GM19463 (cell line): ENCODE measurements around the gene MYCBP2.
A peak's percentile ranks its signal among the peaks of the same experiment; 100 is the strongest.
"Not testable (repeated sequence)": the region's sequence is repeated elsewhere in the genome, so short reads cannot be mapped to it uniquely, and the experiment has no call there.

Experiments used
- ATAC-seq: cut with Tn5 transposase; IDR thresholded peaks from one replicate; pipeline ENCODE4 v1.9.1; 2021; ENCODE audit warnings: mild to moderate bottlenecking, moderate library complexity; ENCODE audit not compliant: unreplicated experiment

MYCBP2 gene

GRCh38 chr13:77222000-77222690 lies 104.7 kb downstream of the MYCBP2 start:
- ATAC-seq, result no peak

GRCh38 chr13:77219401-77219800 lies 107.5 kb downstream of the MYCBP2 start:
- no peak for ATAC-seq

GRCh38 chr13:77218274-77218673 lies 108.6 kb downstream of the MYCBP2 start:
- ATAC-seq, result no peak

- ATAC-seq, result no peak
Observed at GRCh38 chr13:77215543-77215942, 111.4 kb downstream of the MYCBP2 start.

GRCh38 chr13:77213644-77214043 lies 113.2 kb downstream of the MYCBP2 start:
- ATAC-seq, result no peak

GRCh38 chr13:77207943-77208342 lies 119.0 kb downstream of the MYCBP2 start:
- no peak for ATAC-seq

- ATAC-seq, result not testable (repeated sequence)
Observed at GRCh38 chr13:77198995-77199394, 127.9 kb downstream of the MYCBP2 start.

GRCh38 chr13:77196052-77196618 lies 130.8 kb downstream of the MYCBP2 start:
- no peak for ATAC-seq

- no peak for ATAC-seq
Observed at GRCh38 chr13:77190349-77190958, 136.4 kb downstream of the MYCBP2 start.

GRCh38 chr13:77185721-77186120 lies 141.2 kb downstream of the MYCBP2 start:
- ATAC-seq, result no peak

GRCh38 chr13:77184455-77184854 lies 142.4 kb downstream of the MYCBP2 start:
- ATAC-seq, result peak; percentile 98

GRCh38 chr13:77180011-77180410 lies 146.9 kb downstream of the MYCBP2 start:
- no peak for ATAC-seq

GRCh38 chr13:77177646-77178045 lies 149.2 kb downstream of the MYCBP2 start:
- ATAC-seq, result no peak

GRCh38 chr13:77176350-77176749 lies 150.5 kb downstream of the MYCBP2 start:
- no peak for ATAC-seq

GRCh38 chr13:77172650-77173049 lies 154.2 kb downstream of the MYCBP2 start:
- ATAC-seq, result no peak

GRCh38 chr13:77171451-77171850 lies 155.4 kb downstream of the MYCBP2 start:
- no peak for ATAC-seq

- no peak for ATAC-seq
Observed at GRCh38 chr13:77168237-77168636, 158.7 kb downstream of the MYCBP2 start.

GRCh38 chr13:77150651-77151050 lies 176.2 kb downstream of the MYCBP2 start:
- no peak for ATAC-seq

- no peak for ATAC-seq
Observed at GRCh38 chr13:77143431-77143830, 183.5 kb downstream of the MYCBP2 start.

GRCh38 chr13:77139306-77139705 lies 187.6 kb downstream of the MYCBP2 start:
- ATAC-seq, result no peak

GRCh38 chr13:77138813-77139212 lies 188.1 kb downstream of the MYCBP2 start:
- ATAC-seq, result no peak

- no peak for ATAC-seq
Observed at GRCh38 chr13:77136902-77137420, 189.9 kb downstream of the MYCBP2 start.
